ENCODE data around the gene MYOM1.

GRCh38 chr18:3025544-3025943 lies 194.2 kb downstream of the MYOM1 start:
- TF ChIP-seq POLR2A (IDR thresholded peaks at IDR 0.05): no peak
- TF ChIP-seq CTCF (IDR thresholded peaks at IDR 0.05): no peak
